Measurements from ENCODE around the gene RNF128.
"Not testable (repeated sequence)": the region's sequence is repeated elsewhere in the genome, so short reads cannot be mapped to it uniquely, and the experiment has no call there.

RNF128 gene

DNA sequence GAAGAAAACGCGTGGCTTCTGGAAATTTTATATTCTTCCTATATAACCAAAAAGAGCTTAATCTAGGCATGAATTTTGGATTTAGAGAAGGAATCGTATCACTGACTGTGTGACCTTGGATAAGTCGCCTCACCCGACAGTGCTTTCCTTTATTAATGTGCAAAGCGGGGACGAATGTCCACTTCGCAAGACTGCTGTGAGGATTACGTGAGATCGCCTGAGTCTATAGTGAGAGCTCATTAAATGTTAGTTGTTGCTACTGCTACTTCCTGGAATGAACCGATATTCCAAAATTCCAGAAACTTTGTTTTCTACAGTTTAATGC is 75.5 kb downstream of the RNF128 start:
- no peaks in the 10 kb centered on the region for H3K79me2 ChIP-seq (ENCODE audit: control insufficient read depth, low read length)
- no peaks in the 10 kb centered on the region for H3K36me3 ChIP-seq (ENCODE audit: control insufficient read depth, low read length)
- H3K27me3 ChIP-seq (ENCODE audit: control insufficient read depth, low read length), result no peaks in the 10 kb centered on the region
- no peaks in the 10 kb centered on the region for H3K9me2 ChIP-seq (replicated peaks; ENCODE audit: control insufficient read depth, low read length)
- no peak overlapping the region for H3K27ac ChIP-seq (ENCODE audit: low read depth, low read length)
- TF ChIP-seq, protein P1, sequence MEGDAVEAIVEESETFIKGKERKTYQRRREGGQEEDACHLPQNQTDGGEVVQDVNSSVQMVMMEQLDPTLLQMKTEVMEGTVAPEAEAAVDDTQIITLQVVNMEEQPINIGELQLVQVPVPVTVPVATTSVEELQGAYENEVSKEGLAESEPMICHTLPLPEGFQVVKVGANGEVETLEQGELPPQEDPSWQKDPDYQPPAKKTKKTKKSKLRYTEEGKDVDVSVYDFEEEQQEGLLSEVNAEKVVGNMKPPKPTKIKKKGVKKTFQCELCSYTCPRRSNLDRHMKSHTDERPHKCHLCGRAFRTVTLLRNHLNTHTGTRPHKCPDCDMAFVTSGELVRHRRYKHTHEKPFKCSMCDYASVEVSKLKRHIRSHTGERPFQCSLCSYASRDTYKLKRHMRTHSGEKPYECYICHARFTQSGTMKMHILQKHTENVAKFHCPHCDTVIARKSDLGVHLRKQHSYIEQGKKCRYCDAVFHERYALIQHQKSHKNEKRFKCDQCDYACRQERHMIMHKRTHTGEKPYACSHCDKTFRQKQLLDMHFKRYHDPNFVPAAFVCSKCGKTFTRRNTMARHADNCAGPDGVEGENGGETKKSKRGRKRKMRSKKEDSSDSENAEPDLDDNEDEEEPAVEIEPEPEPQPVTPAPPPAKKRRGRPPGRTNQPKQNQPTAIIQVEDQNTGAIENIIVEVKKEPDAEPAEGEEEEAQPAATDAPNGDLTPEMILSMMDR (IDR thresholded peaks at IDR 0.05; ENCODE audit: low read depth, low read length, poor library complexity, severe bottlenecking), result no peak
- no peak for TF ChIP-seq EZH2phosphoT487 (IDR thresholded peaks at IDR 0.05; ENCODE audit: borderline replicate concordance, low read length)
- peak overlapping the region; percentile 24 for H3K4me3 ChIP-seq (ENCODE audit: low read length)
- no peaks in the 10 kb centered on the region for H3K9me3 ChIP-seq (ENCODE audit: control insufficient read depth, insufficient read depth, low read length)
- no peaks in the 10 kb centered on the region for H4K20me1 ChIP-seq (ENCODE audit: control insufficient read depth, insufficient read depth, low read depth, low read length)
- H3K4me1 ChIP-seq (ENCODE audit: control insufficient read depth, low read length), result no peaks in the 10 kb centered on the region
- H3F3A ChIP-seq (ENCODE audit: control insufficient read depth, insufficient read depth), result no peaks in the 10 kb centered on the region
- H3K4me2 ChIP-seq (ENCODE audit: low read length), result no peak overlapping the region

DNA sequence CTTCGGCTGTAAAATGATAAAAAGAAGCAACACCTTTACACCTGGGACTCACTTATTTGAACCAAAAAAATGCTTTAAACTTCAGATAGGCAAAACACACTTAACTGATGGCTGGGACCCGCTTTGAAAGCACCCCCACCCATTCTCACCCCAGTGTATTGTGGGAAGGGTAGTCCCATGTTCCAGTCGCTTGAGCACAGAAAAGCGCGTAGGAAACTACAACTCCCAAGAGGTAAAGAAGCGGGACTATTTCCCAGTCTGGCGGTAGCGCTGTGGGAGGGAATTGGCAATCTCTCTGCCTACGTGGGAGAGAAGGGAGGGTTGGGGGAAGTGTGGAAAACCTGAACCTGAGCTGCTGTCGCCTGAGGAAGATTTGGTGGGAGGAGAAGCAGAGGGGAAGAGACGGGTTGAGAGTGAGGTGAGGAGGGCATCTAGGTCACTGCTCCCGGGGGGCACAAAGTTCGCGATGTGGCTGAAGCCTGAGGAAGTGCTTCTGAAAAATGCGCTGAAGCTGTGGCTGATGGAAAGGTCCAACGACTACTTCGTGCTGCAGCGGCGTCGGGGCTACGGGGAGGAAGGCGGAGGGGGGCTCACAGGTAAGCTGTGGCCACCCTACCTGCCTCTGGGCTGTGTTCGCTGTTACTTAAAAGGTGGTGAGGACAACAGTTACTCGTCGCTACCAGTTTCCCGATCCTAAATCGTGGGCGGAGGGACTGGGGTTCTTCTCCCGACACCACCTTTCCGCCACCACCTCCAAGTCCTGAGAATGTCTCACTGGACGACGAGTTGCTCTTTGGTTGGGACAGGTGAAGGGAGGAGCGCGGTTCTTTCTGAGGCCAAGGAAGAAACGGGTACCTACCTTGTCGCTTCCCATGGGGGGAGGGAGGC is 76.1 kb downstream of the RNF128 start, which contains the start of gene TBC1D8B:
Gene TBC1D8B, plus strand, starts transcription at position 286 of the 888 bp plus-strand sequence. Its CDS starts 181 bp downstream, at position 467.
- no peak within 1 kb of the TSS for H3K27ac ChIP-seq (ENCODE audit: low read depth, low read length)
- H3K9me3 ChIP-seq (ENCODE audit: control insufficient read depth, insufficient read depth, low read length), result no peaks in the 10 kb centered on the region
- H3K79me2 ChIP-seq (ENCODE audit: control insufficient read depth, low read length), result no peaks in the 10 kb centered on the region
- H3K4me2 ChIP-seq (ENCODE audit: low read length), result peak within 1 kb of the TSS; percentile 21
- no peak for TF ChIP-seq EZH2phosphoT487 (IDR thresholded peaks at IDR 0.05; ENCODE audit: borderline replicate concordance, low read length)
- TF ChIP-seq, protein P1 (IDR thresholded peaks at IDR 0.05; ENCODE audit: low read depth, low read length, poor library complexity, severe bottlenecking), result no peak
- H4K20me1 ChIP-seq (ENCODE audit: control insufficient read depth, insufficient read depth, low read depth, low read length), result no peaks in the 10 kb centered on the region
- H3F3A ChIP-seq (ENCODE audit: control insufficient read depth, insufficient read depth), result no peaks in the 10 kb centered on the region
- no peaks in the 10 kb centered on the region for H3K4me1 ChIP-seq (ENCODE audit: control insufficient read depth, low read length)
- no peaks in the 10 kb centered on the region for H3K9me2 ChIP-seq (replicated peaks; ENCODE audit: control insufficient read depth, low read length)
- no peaks in the 10 kb centered on the region for H3K36me3 ChIP-seq (ENCODE audit: control insufficient read depth, low read length)
- peak within 1 kb of the TSS; percentile 24 for H3K4me3 ChIP-seq (ENCODE audit: low read length)
- H3K27me3 ChIP-seq (ENCODE audit: control insufficient read depth, low read length), result no peaks in the 10 kb centered on the region

DNA sequence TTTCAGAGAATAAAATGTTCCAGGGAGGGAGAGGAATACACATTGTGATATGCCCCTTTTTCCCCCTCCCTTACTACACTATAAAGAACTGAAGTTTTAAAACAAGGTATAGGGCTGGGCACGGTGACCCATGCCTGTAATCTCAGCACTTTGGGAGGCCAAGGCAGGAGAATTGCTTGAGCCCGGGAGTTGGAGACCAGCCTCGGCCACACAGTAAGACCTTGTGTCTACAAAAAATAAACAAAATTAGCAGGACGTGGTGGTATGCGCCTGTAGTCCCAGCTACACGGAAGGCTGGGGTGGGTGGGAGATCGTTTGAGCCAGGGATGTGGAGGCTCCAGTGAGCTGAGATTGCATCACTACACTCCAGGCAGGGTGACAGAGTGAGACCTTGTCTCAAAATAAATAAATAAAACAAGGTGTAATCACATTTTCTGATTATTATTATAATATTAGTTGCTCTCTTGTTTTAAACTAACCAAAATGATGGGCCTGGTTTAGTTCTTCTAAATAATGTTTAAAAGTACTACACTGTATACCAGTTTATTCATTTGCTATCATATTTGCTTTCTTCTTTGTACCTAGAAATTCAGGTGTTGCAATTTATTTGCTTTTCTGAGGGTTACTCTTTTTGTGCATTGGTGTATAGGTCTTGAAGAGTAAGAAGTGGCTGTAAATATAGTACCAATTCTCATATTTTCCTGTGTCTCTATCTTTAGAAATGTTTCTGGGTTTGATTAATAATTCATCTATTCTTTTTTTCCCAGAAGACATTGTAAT is 84.8 kb downstream of the RNF128 start:
- no peaks in the 10 kb centered on the region for H3K4me1 ChIP-seq (ENCODE audit: control insufficient read depth, low read length)
- H3K9me2 ChIP-seq (replicated peaks; ENCODE audit: control insufficient read depth, low read length), result no peaks in the 10 kb centered on the region
- H3K36me3 ChIP-seq (ENCODE audit: control insufficient read depth, low read length), result no peaks in the 10 kb centered on the region
- H3K9me3 ChIP-seq (ENCODE audit: control insufficient read depth, insufficient read depth, low read length), result no peaks in the 10 kb centered on the region
- no peak overlapping the region for H3K4me2 ChIP-seq (ENCODE audit: low read length)
- no peaks in the 10 kb centered on the region for H3F3A ChIP-seq (ENCODE audit: control insufficient read depth, insufficient read depth)
- TF ChIP-seq, protein P1 (IDR thresholded peaks at IDR 0.05; ENCODE audit: low read depth, low read length, poor library complexity, severe bottlenecking), result no peak
- TF ChIP-seq EZH2phosphoT487 (IDR thresholded peaks at IDR 0.05; ENCODE audit: borderline replicate concordance, low read length), result no peak
- no peak overlapping the region for H3K4me3 ChIP-seq (ENCODE audit: low read length)
- no peaks in the 10 kb centered on the region for H4K20me1 ChIP-seq (ENCODE audit: control insufficient read depth, insufficient read depth, low read depth, low read length)
- H3K27me3 ChIP-seq (ENCODE audit: control insufficient read depth, low read length), result no peaks in the 10 kb centered on the region
- no peaks in the 10 kb centered on the region for H3K79me2 ChIP-seq (ENCODE audit: control insufficient read depth, low read length)
- H3K27ac ChIP-seq (ENCODE audit: low read depth, low read length), result no peak overlapping the region

DNA sequence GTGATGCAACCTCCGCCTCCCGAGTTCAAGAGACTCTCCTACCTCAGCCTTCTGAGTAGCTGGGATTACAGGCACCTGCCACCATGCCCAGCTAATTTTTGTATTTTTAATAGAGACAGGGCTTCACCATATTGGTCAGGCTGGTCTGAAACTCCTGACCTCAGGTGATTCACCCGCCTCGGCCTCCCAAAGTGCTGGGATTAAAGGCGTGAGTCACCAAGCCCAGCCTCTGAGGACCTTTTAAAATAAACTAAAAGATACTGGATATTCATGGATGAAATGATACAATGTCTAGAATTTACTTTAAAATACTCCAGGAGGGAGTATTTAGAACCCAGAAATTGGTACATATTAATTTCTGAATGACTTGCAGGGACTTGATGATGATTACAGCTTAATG is 86.4 kb downstream of the RNF128 start:
- H3K79me2 ChIP-seq (ENCODE audit: control insufficient read depth, low read length); H4K20me1 ChIP-seq (ENCODE audit: control insufficient read depth, insufficient read depth, low read depth, low read length); H3K4me2 ChIP-seq (ENCODE audit: low read length); H3F3A ChIP-seq (ENCODE audit: control insufficient read depth, insufficient read depth); H3K4me1 ChIP-seq (ENCODE audit: control insufficient read depth, low read length); H3K36me3 ChIP-seq (ENCODE audit: control insufficient read depth, low read length); H3K27ac ChIP-seq (ENCODE audit: low read depth, low read length); H3K9me2 ChIP-seq (replicated peaks; ENCODE audit: control insufficient read depth, low read length); H3K9me3 ChIP-seq (ENCODE audit: control insufficient read depth, insufficient read depth, low read length); H3K27me3 ChIP-seq (ENCODE audit: control insufficient read depth, low read length); H3K4me3 ChIP-seq (ENCODE audit: low read length): not testable (repeated sequence)

DNA sequence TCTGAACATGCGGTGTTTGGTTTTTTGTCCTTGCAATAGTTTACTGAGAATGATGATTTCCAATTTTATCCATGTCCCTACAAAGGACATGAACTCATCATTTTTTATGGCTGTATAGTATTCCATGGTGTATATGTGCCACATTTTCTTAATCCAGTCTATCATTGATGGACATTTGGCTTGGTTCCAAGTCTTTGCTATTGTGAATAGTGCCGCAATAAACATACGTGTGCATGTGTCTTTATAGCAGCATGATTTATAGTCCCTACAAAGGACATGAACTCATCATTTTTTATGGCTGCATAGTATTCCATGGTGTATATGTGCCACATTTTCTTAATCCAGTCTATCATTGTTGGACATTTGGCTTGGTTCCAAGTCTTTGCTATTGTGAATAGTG is 87.6 kb downstream of the RNF128 start:
- H3K4me2 ChIP-seq (ENCODE audit: low read length); H3K4me3 ChIP-seq (ENCODE audit: low read length); H3F3A ChIP-seq (ENCODE audit: control insufficient read depth, insufficient read depth); H3K9me2 ChIP-seq (replicated peaks; ENCODE audit: control insufficient read depth, low read length); H3K36me3 ChIP-seq (ENCODE audit: control insufficient read depth, low read length); H4K20me1 ChIP-seq (ENCODE audit: control insufficient read depth, insufficient read depth, low read depth, low read length); H3K79me2 ChIP-seq (ENCODE audit: control insufficient read depth, low read length); H3K4me1 ChIP-seq (ENCODE audit: control insufficient read depth, low read length); H3K27me3 ChIP-seq (ENCODE audit: control insufficient read depth, low read length); H3K27ac ChIP-seq (ENCODE audit: low read depth, low read length); H3K9me3 ChIP-seq (ENCODE audit: control insufficient read depth, insufficient read depth, low read length): not testable (repeated sequence)

Measured in DOHH2 (cell line).